HuH-7.5 (cell line): ENCODE measurements around the gene LRRC8E.
"Not testable (repeated sequence)": the region's sequence is repeated elsewhere in the genome, so short reads cannot be mapped to it uniquely, and the experiment has no call there.

Source experiments
- DNase-seq: peaks from one replicate; pipeline ENCODE4 v3.0.0; 2011; ENCODE audit warnings: low spot score

Gene LRRC8E

GRCh38 chr19:7855426-7856108 is 32.7 kb upstream of the LRRC8E start:
- no peak for DNase-seq

GRCh38 chr19:7856109-7856591 is 32.2 kb upstream of the LRRC8E start:
- no peak for DNase-seq

GRCh38 chr19:7856679-7857663 is 31.3 kb upstream of the LRRC8E start:
- DNase-seq = no peak

GRCh38 chr19:7857727-7858108 is 30.6 kb upstream of the LRRC8E start:
- DNase-seq = no peak

GRCh38 chr19:7858109-7858770 is 30.1 kb upstream of the LRRC8E start:
- no peak for DNase-seq

GRCh38 chr19:7859087-7859486 is 29.2 kb upstream of the LRRC8E start:
- not testable (repeated sequence) for DNase-seq

GRCh38 chr19:7859831-7860713 is 28.2 kb upstream of the LRRC8E start:
- no peak for DNase-seq

GRCh38 chr19:7860714-7861618 is 27.3 kb upstream of the LRRC8E start:
- no peak for DNase-seq

- no peak for DNase-seq
Observed at GRCh38 chr19:7861619-7862412, 26.5 kb upstream of the LRRC8E start.

- DNase-seq = no peak
Observed at GRCh38 chr19:7862413-7862951, 25.8 kb upstream of the LRRC8E start.

GRCh38 chr19:7863157-7863970 is 24.9 kb upstream of the LRRC8E start:
- DNase-seq = no peak

- no peak for DNase-seq
Observed at GRCh38 chr19:7863971-7864689, 24.2 kb upstream of the LRRC8E start.

GRCh38 chr19:7864690-7865074 is 23.6 kb upstream of the LRRC8E start:
- no peak for DNase-seq

GRCh38 chr19:7865262-7865911 is 22.9 kb upstream of the LRRC8E start:
- no peak for DNase-seq

GRCh38 chr19:7866399-7867091 is 21.8 kb upstream of the LRRC8E start:
- no peak for DNase-seq

GRCh38 chr19:7867092-7867844 is 21.0 kb upstream of the LRRC8E start:
- no peak for DNase-seq
